T-helper 1 cell treated with Interleukin-12 subunit alpha and Interleukin-12 subunit beta and Interleukin-4 antibody, amounts not matched to agents 30 μg/mL and 1 μg/mL, for 36 hours (primary cell): ENCODE measurements around the gene MAGEA3.
"Not testable (repeated sequence)": the region's sequence is repeated elsewhere in the genome, so short reads cannot be mapped to it uniquely, and the experiment has no call there.

Experiments
- H3K27ac Mint-ChIP-seq: one replicate; pipeline ENCODE4 v1.8.0; 2021; ENCODE audit warnings: mild to moderate bottlenecking, mixed read lengths
- H3K27me3 Mint-ChIP-seq: one replicate; pipeline ENCODE4 v1.8.0; 2021; ENCODE audit warnings: low read depth, mixed read lengths
- H3K36me3 Mint-ChIP-seq: one replicate; pipeline ENCODE4 v1.8.0; 2021; ENCODE audit warnings: low read depth, mixed read lengths
- H3K4me1 Mint-ChIP-seq: one replicate; pipeline ENCODE4 v1.8.0; 2021; ENCODE audit warnings: low read depth, mixed read lengths
- H3K4me3 Mint-ChIP-seq: one replicate; pipeline ENCODE4 v1.8.0; 2021; ENCODE audit warnings: mild to moderate bottlenecking, moderate library complexity, mixed read lengths
- H3K9me3 Mint-ChIP-seq: one replicate; pipeline ENCODE4 v1.8.0; 2021; ENCODE audit warnings: mixed read lengths

The MAGEA3 gene

DNA sequence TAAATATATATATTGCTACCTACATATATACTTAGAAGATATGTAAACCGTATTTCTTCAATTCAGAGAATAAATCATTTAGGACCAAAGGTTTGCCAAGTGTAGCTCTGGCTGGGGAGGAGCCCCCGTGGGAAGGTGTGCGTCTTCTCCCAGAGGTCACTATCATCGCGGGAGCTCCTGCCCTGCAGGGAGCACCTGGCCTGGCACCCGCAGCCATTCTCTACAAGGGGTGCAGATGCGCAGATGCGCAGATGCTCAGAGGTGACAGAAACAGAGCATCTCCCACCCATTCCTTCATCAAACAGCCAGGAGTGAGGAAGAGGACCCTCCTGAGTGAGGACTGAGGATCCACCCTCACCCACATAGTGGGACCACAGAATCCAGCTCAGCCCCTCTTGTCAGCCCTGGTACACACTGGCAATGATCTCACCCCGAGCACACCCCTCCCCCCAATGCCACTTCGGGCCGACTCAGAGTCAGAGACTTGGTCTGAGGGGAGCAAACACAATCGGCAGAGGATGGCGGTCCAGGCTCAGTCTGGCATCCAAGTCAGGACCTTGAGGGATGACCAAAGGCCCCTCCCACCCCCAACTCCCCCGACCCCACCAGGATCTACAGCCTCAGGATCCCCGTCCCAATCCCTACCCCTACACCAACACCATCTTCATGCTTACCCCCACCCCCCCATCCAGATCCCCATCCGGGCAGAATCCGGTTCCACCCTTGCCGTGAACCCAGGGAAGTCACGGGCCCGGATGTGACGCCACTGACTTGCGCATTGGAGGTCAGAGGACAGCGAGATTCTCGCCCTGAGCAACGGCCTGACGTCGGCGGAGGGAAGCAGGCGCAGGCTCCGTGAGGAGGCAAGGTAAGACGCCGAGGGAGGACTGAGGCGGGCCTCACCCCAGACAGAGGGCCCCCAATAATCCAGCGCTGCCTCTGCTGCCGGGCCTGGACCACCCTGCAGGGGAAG, 15.5 kb downstream of the MAGEA3 start, which contains the start of gene MAGEA2B:
Gene MAGEA2B (plus strand): TSS at position 814 of the 973 bp plus-strand sequence. CDS start 2,479 bp downstream, outside the sequence.
- not testable (repeated sequence) for H3K36me3 Mint-ChIP-seq, H3K9me3 Mint-ChIP-seq, H3K4me1 Mint-ChIP-seq, H3K4me3 Mint-ChIP-seq, H3K27me3 Mint-ChIP-seq, H3K27ac Mint-ChIP-seq

DNA sequence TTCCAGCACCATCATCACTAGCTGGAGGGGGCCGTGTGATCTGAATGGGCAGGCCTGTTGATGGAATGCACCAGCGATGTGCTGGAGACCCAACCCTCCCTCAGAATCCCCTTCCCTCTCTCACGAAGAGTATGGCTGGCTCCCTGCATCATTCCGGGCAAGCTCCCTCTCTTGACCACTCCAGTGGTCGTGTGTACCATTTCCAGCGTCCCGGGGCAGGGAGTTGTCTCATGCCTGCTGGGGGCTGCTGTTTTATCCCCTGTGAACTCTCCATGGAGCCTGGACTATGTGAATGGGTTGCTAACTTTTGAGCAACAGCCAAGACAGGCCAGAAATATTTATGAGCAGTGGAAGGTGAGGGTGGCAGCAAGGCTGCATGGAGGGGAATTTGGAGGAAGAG, 26.8 kb downstream of the MAGEA3 start:
- Mint-ChIP-seq H3K27me3 (peaks cover 5% of the 10 kb centered on the region), H3K27ac (no peak overlapping the region), H3K4me3 (no peak overlapping the region), H3K4me1 (no peaks in the 10 kb centered on the region), H3K36me3 (no peaks in the 10 kb centered on the region), H3K9me3 (no peaks in the 10 kb centered on the region)

DNA sequence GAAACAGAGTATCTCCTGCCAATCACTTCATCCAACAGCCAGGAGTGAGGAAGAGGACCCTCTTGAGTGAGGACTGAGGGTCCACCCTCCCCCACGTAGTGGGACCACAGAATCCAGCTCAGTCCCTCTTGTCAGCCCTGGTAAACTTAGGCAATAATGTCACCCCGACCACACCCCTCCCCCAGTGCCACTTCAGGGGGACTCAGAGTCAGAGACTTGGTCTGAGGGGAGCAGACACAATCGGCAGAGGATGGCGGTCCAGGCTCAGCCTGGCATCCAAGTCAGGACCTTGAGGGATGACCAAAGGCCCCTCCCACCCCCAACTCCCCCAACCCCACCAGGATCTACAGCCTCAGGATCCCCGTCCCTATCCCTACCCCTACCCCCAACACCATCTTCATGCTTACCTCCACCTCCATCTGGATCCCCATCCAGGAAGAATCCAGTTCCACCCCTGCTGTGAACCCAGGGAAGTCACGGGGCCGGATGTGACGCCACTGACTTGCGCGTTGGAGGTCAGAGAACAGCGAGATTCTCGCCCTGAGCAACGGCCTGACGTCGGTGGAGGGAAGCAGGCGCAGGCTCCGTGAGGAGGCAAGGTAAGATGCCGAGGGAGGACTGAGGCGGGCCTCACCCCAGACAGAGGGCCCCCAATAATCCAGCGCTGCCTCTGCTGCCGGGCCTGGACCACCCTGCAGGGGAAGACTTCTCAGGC, 34.8 kb downstream of the MAGEA3 start, which contains the start of the genes CSAG1 and MAGEA12:
Gene CSAG1 (minus strand): TSS at position 461 of the 715 bp plus-strand sequence. CDS start 1,261 bp downstream, outside the sequence.
Gene MAGEA12 (plus strand): TSS at position 497 of the 715 bp plus-strand sequence. CDS start 2,405 bp downstream, outside the sequence.
- Mint-ChIP-seq H3K36me3 (no peaks in the 10 kb centered on the region), H3K27me3 (no peaks in the 10 kb centered on the region), H3K4me1 (peaks cover 3% of the 10 kb centered on the region), H3K9me3 (no peaks in the 10 kb centered on the region), H3K4me3 (no peak within 1 kb of the TSS), H3K27ac (no peak within 1 kb of the TSS)

DNA sequence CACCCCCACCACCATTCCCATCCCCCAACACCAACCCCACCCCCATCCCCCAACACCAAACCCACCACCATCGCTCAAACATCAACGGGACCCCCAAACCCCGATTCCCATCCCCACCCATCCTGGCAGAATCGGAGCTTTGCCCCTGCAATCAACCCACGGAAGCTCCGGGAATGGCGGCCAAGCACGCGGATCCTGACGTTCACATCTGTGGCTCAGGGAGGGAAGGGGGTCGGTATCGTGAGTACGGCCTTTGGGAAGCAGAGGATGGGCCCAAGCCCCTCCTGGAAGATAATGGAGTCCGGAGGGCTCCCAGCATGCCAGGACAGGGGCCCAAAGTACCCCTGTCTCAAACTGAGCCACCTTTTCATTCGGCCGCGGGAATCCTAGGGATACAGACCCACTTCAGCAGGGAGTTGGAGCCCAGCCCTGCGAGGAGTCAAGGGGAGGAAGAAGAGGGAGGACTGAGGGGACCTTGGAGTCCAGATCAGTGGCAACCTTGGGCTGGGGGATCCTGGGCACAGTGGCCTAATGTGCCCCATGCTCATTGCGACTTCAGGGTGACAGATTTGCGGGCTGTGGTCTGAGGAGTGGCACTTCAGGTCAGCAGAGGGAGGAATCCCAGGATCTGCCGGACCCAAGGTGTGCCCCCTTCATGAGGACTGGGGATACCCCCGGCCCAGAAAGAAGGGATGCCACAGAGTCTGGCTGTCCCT, 35.7 kb downstream of the MAGEA3 start:
- H3K27ac Mint-ChIP-seq: not testable (repeated sequence)

DNA sequence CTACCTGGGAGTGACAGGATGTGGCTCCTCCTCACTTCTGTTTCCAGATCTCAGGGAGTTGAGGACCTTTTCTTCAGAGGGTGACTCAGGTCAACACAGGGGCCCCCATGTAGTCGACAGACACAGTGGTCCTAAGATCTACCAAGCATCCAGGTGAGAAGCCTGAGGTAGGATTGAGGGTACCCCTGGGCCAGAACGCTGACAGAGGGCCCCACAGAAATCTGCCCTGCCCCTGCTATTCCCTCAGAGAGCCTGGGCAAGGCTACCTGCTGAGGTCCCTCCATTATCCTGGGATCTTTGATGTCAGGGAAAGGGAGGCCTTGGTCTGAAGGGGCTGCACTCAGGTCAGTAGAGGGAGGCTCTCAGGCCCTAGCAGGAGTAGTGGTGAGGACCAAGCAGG, 36.5 kb downstream of the MAGEA3 start:
- H3K4me1 Mint-ChIP-seq: peaks cover 3% of the 10 kb centered on the region
- no peaks in the 10 kb centered on the region for H3K9me3 Mint-ChIP-seq
- no peaks in the 10 kb centered on the region for H3K36me3 Mint-ChIP-seq
- no peak overlapping the region for H3K27ac Mint-ChIP-seq
- H3K4me3 Mint-ChIP-seq: no peak overlapping the region
- no peaks in the 10 kb centered on the region for H3K27me3 Mint-ChIP-seq

More for the DNA sequence above, 35.7 kb downstream of the MAGEA3 start:
- not testable (repeated sequence) for H3K4me3 Mint-ChIP-seq, H3K36me3 Mint-ChIP-seq, H3K27me3 Mint-ChIP-seq, H3K9me3 Mint-ChIP-seq, H3K4me1 Mint-ChIP-seq

DNA sequence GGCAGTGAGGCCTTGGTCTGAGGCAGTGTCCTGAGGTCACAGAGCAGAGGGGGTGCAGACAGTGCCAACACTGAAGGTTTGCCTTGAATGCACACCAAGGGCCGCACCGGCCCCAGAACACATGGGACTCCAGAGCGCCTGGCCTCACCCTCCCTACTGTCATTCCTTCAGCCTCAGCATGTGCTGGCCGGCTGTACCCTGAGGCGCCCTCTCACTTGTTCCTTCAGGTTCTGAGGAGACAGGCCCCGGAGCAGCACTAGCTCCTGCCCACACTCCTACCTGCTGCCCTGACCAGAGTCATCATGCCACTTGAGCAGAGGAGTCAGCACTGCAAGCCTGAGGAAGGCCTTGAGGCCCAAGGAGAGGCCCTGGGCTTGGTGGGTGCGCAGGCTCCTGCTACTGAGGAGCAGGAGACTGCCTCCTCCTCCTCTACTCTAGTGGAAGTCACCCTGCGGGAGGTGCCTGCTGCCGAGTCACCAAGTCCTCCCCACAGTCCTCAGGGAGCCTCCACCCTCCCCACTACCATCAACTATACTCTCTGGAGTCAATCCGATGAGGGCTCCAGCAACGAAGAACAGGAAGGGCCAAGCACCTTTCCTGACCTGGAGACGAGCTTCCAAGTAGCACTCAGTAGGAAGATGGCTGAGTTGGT, 37.4 kb downstream of the MAGEA3 start:
- H3K4me1 Mint-ChIP-seq: peaks cover 3% of the 10 kb centered on the region
- H3K27me3 Mint-ChIP-seq: no peaks in the 10 kb centered on the region
- H3K9me3 Mint-ChIP-seq: no peaks in the 10 kb centered on the region
- no peak overlapping the region for H3K27ac Mint-ChIP-seq
- H3K4me3 Mint-ChIP-seq: no peak overlapping the region
- H3K36me3 Mint-ChIP-seq: no peaks in the 10 kb centered on the region

DNA sequence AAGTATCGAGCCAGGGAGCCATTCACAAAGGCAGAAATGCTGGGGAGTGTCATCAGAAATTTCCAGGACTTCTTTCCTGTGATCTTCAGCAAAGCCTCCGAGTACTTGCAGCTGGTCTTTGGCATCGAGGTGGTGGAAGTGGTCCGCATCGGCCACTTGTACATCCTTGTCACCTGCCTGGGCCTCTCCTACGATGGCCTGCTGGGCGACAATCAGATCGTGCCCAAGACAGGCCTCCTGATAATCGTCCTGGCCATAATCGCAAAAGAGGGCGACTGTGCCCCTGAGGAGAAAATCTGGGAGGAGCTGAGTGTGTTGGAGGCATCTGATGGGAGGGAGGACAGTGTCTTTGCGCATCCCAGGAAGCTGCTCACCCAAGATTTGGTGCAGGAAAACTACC, 37.9 kb downstream of the MAGEA3 start:
- H3K4me1 Mint-ChIP-seq, H3K27me3 Mint-ChIP-seq: not testable (repeated sequence)

DNA sequence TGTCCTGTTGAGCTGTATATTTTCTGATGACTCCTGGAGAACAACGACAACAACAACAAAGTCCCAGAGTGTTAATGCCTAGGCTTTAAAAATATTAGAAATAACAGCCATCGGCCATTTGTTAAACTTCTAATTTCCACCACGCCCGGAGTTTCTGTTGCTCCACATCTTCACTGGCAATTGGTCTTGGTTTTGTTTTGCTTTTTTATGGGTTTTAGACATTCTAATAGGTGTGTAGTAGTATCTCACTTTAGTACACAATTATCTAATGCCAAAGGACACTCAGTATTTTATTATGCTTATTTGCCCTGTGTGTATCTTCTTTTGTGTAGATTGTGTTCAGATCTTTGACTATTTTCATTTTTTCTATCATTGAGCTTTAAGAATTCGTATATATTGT, 40.0 kb downstream of the MAGEA3 start:
- Mint-ChIP-seq H3K27me3 (no peaks in the 10 kb centered on the region), H3K4me3 (no peak overlapping the region), H3K9me3 (no peaks in the 10 kb centered on the region), H3K36me3 (no peaks in the 10 kb centered on the region), H3K4me1 (no peaks in the 10 kb centered on the region), H3K27ac (no peak overlapping the region)

More for the DNA sequence above, 37.9 kb downstream of the MAGEA3 start:
- not testable (repeated sequence) for H3K27ac Mint-ChIP-seq, H3K4me3 Mint-ChIP-seq, H3K36me3 Mint-ChIP-seq, H3K9me3 Mint-ChIP-seq
